GM19023 (cell line): ENCODE data around the gene OBSL1.

Experiments
- ATAC-seq: cut with Tn5 transposase; IDR thresholded peaks from one replicate; pipeline ENCODE4 v1.9.1; 2021; ENCODE audit warnings: mild to moderate bottlenecking, moderate library complexity; ENCODE audit not compliant: unreplicated experiment

The OBSL1 gene

GRCh38 chr2:219536967-219537366 is 34.4 kb downstream of the OBSL1 start:
- no peak for ATAC-seq

GRCh38 chr2:219536425-219536824 is 34.9 kb downstream of the OBSL1 start:
- ATAC-seq = no peak

GRCh38 chr2:219533930-219534661 is 37.2 kb downstream of the OBSL1 start:
- no peak for ATAC-seq

- ATAC-seq = no peak
Observed at GRCh38 chr2:219532378-219532649, 39.0 kb downstream of the OBSL1 start.

GRCh38 chr2:219531639-219532377 is 39.5 kb downstream of the OBSL1 start:
- ATAC-seq = no peak

GRCh38 chr2:219530048-219530963 is 41.0 kb downstream of the OBSL1 start:
- ATAC-seq = peak; percentile 76

- no peak for ATAC-seq
Observed at GRCh38 chr2:219527472-219527871, 43.9 kb downstream of the OBSL1 start.

GRCh38 chr2:219527076-219527394 is 44.3 kb downstream of the OBSL1 start:
- ATAC-seq = no peak

GRCh38 chr2:219526320-219527075 is 44.8 kb downstream of the OBSL1 start:
- ATAC-seq = no peak

GRCh38 chr2:219525533-219526232 is 45.7 kb downstream of the OBSL1 start:
- no peak for ATAC-seq

GRCh38 chr2:219524817-219525216 is 46.5 kb downstream of the OBSL1 start:
- ATAC-seq = no peak

- ATAC-seq = no peak
Observed at GRCh38 chr2:219523031-219523671, 48.2 kb downstream of the OBSL1 start.

GRCh38 chr2:219522111-219523030 is 49.0 kb downstream of the OBSL1 start:
- ATAC-seq = no peak

- no peak for ATAC-seq
Observed at GRCh38 chr2:219521066-219521880, 50.1 kb downstream of the OBSL1 start.

- no peak for ATAC-seq
Observed at GRCh38 chr2:219520079-219520478, 51.3 kb downstream of the OBSL1 start.

GRCh38 chr2:219519526-219519916 is 51.8 kb downstream of the OBSL1 start:
- no peak for ATAC-seq

- no peak for ATAC-seq
Observed at GRCh38 chr2:219517954-219518778, 53.2 kb downstream of the OBSL1 start.
